ENCODE data around the gene MDP1. TPM values are rescaled to one million over a fixed set of nuclear protein-coding genes. Genes with fewer than 3 reads are reported as not detected.
A peak's percentile ranks its signal among the peaks of the same experiment; 100 is the strongest.

MDP1 gene
- polyA plus RNA-seq, 1 donor (not counting 4 experiments of a cell fraction or from before 2014, with no cell fraction given) = 7.3 TPM

DNA sequence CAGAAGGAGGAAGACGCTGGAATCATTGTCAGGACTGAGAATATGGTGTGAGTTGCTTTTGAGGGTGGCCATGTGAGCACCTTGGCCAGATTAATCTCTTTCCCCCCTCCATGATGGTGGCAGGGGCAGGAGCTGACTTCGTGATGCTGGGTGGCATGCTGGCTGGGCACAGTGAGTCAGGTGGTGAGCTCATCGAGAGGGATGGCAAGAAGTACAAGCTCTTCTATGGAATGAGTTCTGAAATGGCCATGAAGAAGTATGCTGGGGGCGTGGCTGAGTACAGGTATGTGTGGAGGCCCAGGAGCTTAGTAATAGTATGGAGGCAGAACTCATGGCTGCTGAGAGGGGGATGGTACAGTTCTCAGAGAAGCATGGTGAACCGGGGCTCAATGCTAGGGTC, 22.3 kb upstream of the MDP1 start:
- DNase-seq (ENCODE audit: low read depth, low spot score) (no peak), FAIRE-seq (peak; percentile 26)
- peaks cover 55% of the 10 kb centered on the region for H3K4me1 ChIP-seq (ENCODE audit: control insufficient read depth, extremely low read depth, insufficient read depth, low read length)
- H3K4me3 ChIP-seq (ENCODE audit: control insufficient read depth in 2 of 3, extremely low read depth in 1 of 3, insufficient read depth in 2 of 3, low read depth in 1 of 3, low read length in 3 of 3) = no peak overlapping the region
- H3K79me2 ChIP-seq (ENCODE audit: control insufficient read depth, insufficient read depth, low read length) = peaks cover 37% of the 10 kb centered on the region
- H2AFZ ChIP-seq (ENCODE audit: control insufficient read depth, low read length) = no peak overlapping the region
- dilution Hi-C loops (cut with MboI; ENCODE audit: extremely low pct_ligation_motif_present, low sequenced_read_pairs) = no loop called here
- peak overlapping the region; percentile 61 for H3K27ac ChIP-seq (ENCODE audit: control insufficient read depth, insufficient read depth, low read length)
- no peaks in the 10 kb centered on the region for H3K27me3 ChIP-seq (ENCODE audit: control insufficient read depth, extremely low read depth, insufficient read depth, low read length)
- H3K4me2 ChIP-seq (ENCODE audit: control insufficient read depth, extremely low read depth, insufficient read depth, low read depth, low read length) = peak overlapping the region; percentile 96
- H3K9me1 ChIP-seq (ENCODE audit: control insufficient read depth, extremely low read depth, insufficient read depth, low read length) = no peaks in the 10 kb centered on the region
- TF ChIP-seq EZH2 (IDR thresholded peaks at IDR 0.05; ENCODE audit: low read length) (no peak), CTCF (optimal IDR thresholded peaks at IDR 0.05 in 1 of 3, IDR thresholded peaks at IDR 0.05 in 1 of 3, conservative IDR thresholded peaks at IDR 0.05 in 1 of 3; ENCODE audit: extremely low read depth in 1 of 3, insufficient read depth in 2 of 3, low read length in 3 of 3) (no peak)
- no peaks in the 10 kb centered on the region for H3K9me3 ChIP-seq (ENCODE audit: control insufficient read depth, low read depth, low read length)
- H4K20me1 ChIP-seq (ENCODE audit: control insufficient read depth, extremely low read depth, insufficient read depth, low read length) = no peaks in the 10 kb centered on the region
- peaks cover 25 to 58% of the 10 kb centered on the region in 2 experiments for H3K36me3 ChIP-seq (ENCODE audit: control insufficient read depth in 2 of 2, extremely low read depth in 1 of 2, insufficient read depth in 2 of 2, low read length in 2 of 2)
- H3K9ac ChIP-seq (ENCODE audit: control insufficient read depth, extremely low read depth, insufficient read depth, low read length) = no peak overlapping the region

DNA sequence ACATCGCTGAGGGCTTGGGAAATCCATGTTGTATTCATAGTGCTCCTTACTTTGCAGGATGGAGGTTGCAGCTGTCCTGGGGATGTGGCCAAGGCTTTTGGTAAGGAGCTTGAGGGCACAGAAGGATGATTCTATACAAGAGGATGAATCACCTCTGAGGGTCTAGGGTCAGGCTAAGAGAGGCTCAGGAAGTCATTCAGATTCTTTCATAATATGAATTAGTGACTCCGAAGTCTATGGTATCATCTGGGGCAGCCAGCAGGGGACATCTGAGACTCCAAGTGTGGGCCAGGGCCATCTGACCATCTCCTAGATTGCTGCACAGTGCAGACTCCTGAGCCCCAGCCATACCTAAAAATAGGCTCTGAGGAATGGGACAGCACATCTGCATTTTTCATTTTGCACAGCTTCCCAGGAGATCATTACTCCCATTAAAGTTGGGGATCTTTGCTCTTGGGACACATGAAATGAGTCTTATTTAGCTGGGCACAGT, 21.6 kb upstream of the MDP1 start:
- H3K9me3 ChIP-seq (ENCODE audit: control insufficient read depth, low read depth, low read length) = no peaks in the 10 kb centered on the region
- H3K27ac ChIP-seq (ENCODE audit: control insufficient read depth, insufficient read depth, low read length) = no peak overlapping the region
- H3K36me3 ChIP-seq (ENCODE audit: control insufficient read depth in 2 of 2, extremely low read depth in 1 of 2, insufficient read depth in 2 of 2, low read length in 2 of 2) = peaks cover 25 to 58% of the 10 kb centered on the region in 2 experiments
- H3K9ac ChIP-seq (ENCODE audit: control insufficient read depth, extremely low read depth, insufficient read depth, low read length) = no peak overlapping the region
- dilution Hi-C loops (cut with MboI; ENCODE audit: extremely low pct_ligation_motif_present, low sequenced_read_pairs) = no loop called here
- no peak overlapping the region for H3K4me2 ChIP-seq (ENCODE audit: control insufficient read depth, extremely low read depth, insufficient read depth, low read depth, low read length)
- H3K4me1 ChIP-seq (ENCODE audit: control insufficient read depth, extremely low read depth, insufficient read depth, low read length) = peaks cover 62% of the 10 kb centered on the region
- peaks cover 40% of the 10 kb centered on the region for H3K79me2 ChIP-seq (ENCODE audit: control insufficient read depth, insufficient read depth, low read length)
- TF ChIP-seq EZH2 (IDR thresholded peaks at IDR 0.05; ENCODE audit: low read length) = no peak
- FAIRE-seq (no peak), DNase-seq (ENCODE audit: low read depth, low spot score) (no peak)
- H2AFZ ChIP-seq (ENCODE audit: control insufficient read depth, low read length) = no peak overlapping the region
- no peaks in the 10 kb centered on the region for H4K20me1 ChIP-seq (ENCODE audit: control insufficient read depth, extremely low read depth, insufficient read depth, low read length)
- no peaks in the 10 kb centered on the region for H3K9me1 ChIP-seq (ENCODE audit: control insufficient read depth, extremely low read depth, insufficient read depth, low read length)
- no peak overlapping the region for H3K4me3 ChIP-seq (ENCODE audit: control insufficient read depth in 2 of 3, extremely low read depth in 1 of 3, insufficient read depth in 2 of 3, low read depth in 1 of 3, low read length in 3 of 3)
- H3K27me3 ChIP-seq (ENCODE audit: control insufficient read depth, extremely low read depth, insufficient read depth, low read length) = no peaks in the 10 kb centered on the region
